Parathyroid adenoma (tissue), 2 donors: ENCODE data around the gene EPAS1.

Experiments
- H2AFZ ChIP-seq: fragments of 300-600 bp; sonication (generic); one replicate; pipeline ENCODE4 v1.7.0; 2017; ENCODE audit warnings: antibody characterized with exemption, mild to moderate bottlenecking
- H3K27ac ChIP-seq: fragments of 300-600 bp; sonication (generic); one replicate; pipeline ENCODE4 v1.7.0; 2017
- H3K27me3 ChIP-seq: fragments of 300-600 bp; sonication (generic); one replicate; pipeline ENCODE4 v1.7.0; 2017; ENCODE audit warnings: low read length; ENCODE audit not compliant: control insufficient read depth, insufficient read depth
- H3K36me3 ChIP-seq: fragments of 300-600 bp; sonication (generic); one replicate; pipeline ENCODE4 v1.7.0; 2017; ENCODE audit warnings: low read length; ENCODE audit not compliant: control insufficient read depth, insufficient read depth
- H3K4me1 ChIP-seq: fragments of 300-600 bp; sonication (generic); one replicate; pipeline ENCODE4 v1.7.0; 2017; ENCODE audit warnings: control low read depth
- H3K4me2 ChIP-seq: fragments of 300-600 bp; sonication (generic); one replicate; pipeline ENCODE4 v1.7.0; 2017; ENCODE audit warnings: low read length
- H3K4me3 ChIP-seq: fragments of 300-600 bp; sonication (generic); one replicate; pipeline ENCODE4 v1.7.0; 2017; ENCODE audit warnings: low read depth, low read length
- H3K79me2 ChIP-seq: fragments of 300-600 bp; sonication (generic); one replicate; pipeline ENCODE4 v1.7.0; 2017; ENCODE audit warnings: control low read depth
- H3K9ac ChIP-seq: fragments of 300-600 bp; sonication (generic); one replicate; pipeline ENCODE4 v1.7.0; 2017; ENCODE audit warnings: mild to moderate bottlenecking
- H3K9me3 ChIP-seq: fragments of 300-600 bp; sonication (generic); one replicate; pipeline ENCODE4 v1.7.0; 2017; ENCODE audit warnings: low read length; ENCODE audit not compliant: control insufficient read depth
- CTCF ChIP-seq: fragments of 300-600 bp; sonication (generic); IDR thresholded peaks from one replicate; pipeline ENCODE4 v1.7.0; 2017; ENCODE audit warnings: antibody characterized with exemption, mild to moderate bottlenecking
- donor health status: primary hyperparathyroidism.

The EPAS1 gene

DNA sequence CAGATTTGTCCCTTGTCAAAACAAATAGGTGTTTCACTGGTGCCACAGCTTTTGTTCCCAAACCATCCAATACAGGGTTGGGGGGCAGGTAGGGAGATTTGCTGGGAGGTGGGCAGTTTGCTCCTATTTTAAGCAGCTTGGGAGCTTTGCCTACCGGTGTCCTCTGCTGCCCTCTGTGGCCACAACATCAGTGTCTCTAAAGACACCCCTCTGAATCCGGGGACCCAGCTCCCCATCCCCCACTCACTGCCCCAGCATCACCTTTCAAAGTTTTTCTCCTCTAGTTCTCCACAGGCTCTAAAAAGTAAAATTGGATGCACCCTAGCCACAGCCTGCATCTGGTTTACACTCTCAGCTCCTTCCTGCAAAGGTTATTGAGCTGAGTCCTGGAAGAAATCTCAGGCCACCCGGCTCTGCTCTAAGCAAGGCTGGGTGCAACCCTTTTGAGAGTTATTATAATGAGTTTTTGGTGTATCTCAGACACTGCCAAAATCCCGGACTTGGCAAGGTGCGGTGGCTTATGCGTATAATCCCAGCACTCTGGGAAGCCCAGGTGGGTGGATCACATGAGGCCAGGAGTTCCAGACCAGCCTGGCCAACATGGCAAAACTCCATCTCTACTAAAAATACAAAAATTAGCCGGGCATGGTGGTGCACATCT is 2.9 kb upstream of the EPAS1 start:
- H3K4me3 ChIP-seq: no peak overlapping the region
- H3K4me2 ChIP-seq: no peak overlapping the region
- H3K9ac ChIP-seq: no peak overlapping the region
- H3K4me1 ChIP-seq: no peaks in the 10 kb centered on the region
- H3K79me2 ChIP-seq: peaks cover under 1% of the 10 kb centered on the region
- H2AFZ ChIP-seq: no peak overlapping the region
- no peaks in the 10 kb centered on the region for H3K36me3 ChIP-seq
- H3K27ac ChIP-seq: no peak overlapping the region
- peak; percentile 50 for TF ChIP-seq CTCF
- H3K27me3 ChIP-seq: no peaks in the 10 kb centered on the region
- H3K9me3 ChIP-seq: no peaks in the 10 kb centered on the region

- Histone ChIP-seq H3K9ac (peak overlapping the region; percentile 38), H3K79me2 (peaks cover 19% of the 10 kb centered on the region), H3K4me2 (peak overlapping the region; percentile 98), H2AFZ (peak overlapping the region; percentile 87), H3K36me3 (no peaks in the 10 kb centered on the region), H3K9me3 (no peaks in the 10 kb centered on the region), H3K27ac (peak overlapping the region; percentile 85), H3K27me3 (no peaks in the 10 kb centered on the region), H3K4me3 (peak overlapping the region; percentile 84), H3K4me1 (no peaks in the 10 kb centered on the region)
- no peak for TF ChIP-seq CTCF
These were observed 879 bp upstream of the EPAS1 start for GRCh38 chr2:46296216-46296839.

DNA sequence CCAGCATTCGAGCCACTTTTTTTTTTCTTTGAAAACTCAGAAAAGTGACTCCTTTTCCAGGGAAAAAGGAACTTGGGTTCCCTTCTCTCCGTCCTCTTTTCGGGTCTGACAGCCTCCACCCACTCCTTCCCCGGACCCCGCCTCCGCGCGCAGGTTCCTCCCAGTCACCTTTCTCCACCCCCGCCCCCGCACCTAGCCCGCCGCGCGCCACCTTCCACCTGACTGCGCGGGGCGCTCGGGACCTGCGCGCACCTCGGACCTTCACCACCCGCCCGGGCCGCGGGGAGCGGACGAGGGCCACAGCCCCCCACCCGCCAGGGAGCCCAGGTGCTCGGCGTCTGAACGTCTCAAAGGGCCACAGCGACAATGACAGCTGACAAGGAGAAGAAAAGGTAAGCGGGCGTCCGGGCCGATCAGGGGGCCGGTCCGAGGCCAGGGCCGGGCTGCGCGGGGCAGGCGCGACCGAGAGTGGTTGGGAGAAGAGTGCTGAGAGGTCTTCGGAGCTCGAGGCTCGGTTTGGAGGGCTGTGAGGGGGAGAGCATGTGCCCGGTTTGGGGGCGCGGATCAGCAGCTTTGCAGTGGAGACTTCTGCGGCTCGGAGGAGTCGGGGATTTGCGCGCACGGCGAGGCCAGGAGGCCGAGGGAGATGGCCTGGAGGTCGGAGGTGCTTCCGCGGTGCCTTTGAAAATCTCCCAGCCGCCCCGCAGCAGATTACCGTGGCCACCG is 502 bp downstream of the EPAS1 start:
- H3K9ac ChIP-seq: peak overlapping the region; percentile 68
- peak overlapping the region; percentile 71 for H2AFZ ChIP-seq
- H3K79me2 ChIP-seq: peaks cover 25% of the 10 kb centered on the region
- peak; percentile 57 for TF ChIP-seq CTCF
- H3K9me3 ChIP-seq: no peaks in the 10 kb centered on the region
- H3K4me1 ChIP-seq: no peaks in the 10 kb centered on the region
- no peaks in the 10 kb centered on the region for H3K27me3 ChIP-seq
- peak overlapping the region; percentile 85 for H3K27ac ChIP-seq
- H3K4me2 ChIP-seq: peak overlapping the region; percentile 95
- peak overlapping the region; percentile 84 for H3K4me3 ChIP-seq
- H3K36me3 ChIP-seq: no peaks in the 10 kb centered on the region

DNA sequence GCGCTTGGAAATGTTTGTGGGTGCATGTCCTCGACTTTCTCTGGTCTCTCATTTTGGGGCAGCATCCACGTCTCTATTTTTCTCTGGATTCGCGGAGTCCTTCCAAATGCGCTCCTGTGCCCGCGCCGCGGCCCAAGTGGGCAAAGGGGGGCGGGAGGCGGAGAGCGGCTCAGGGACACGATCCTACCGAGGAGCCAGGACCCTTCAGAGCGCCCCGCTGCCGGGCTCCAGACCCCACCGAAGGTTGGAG is 990 bp downstream of the EPAS1 start:
- H3K27ac ChIP-seq: peak overlapping the region; percentile 85
- peak overlapping the region; percentile 71 for H2AFZ ChIP-seq
- no peak for TF ChIP-seq CTCF
- H3K27me3 ChIP-seq: no peaks in the 10 kb centered on the region
- H3K9ac ChIP-seq: peak overlapping the region; percentile 68
- H3K4me1 ChIP-seq: no peaks in the 10 kb centered on the region
- peak overlapping the region; percentile 95 for H3K4me2 ChIP-seq
- no peaks in the 10 kb centered on the region for H3K9me3 ChIP-seq
- H3K36me3 ChIP-seq: no peaks in the 10 kb centered on the region
- peak overlapping the region; percentile 84 for H3K4me3 ChIP-seq
- H3K79me2 ChIP-seq: peaks cover 27% of the 10 kb centered on the region
